DND-41 (cell line): Measurements from ENCODE around the gene MRPS16.

Experiments
- ATAC-seq: fragments of 200-7000 bp; cut with Tn5 transposase; 3 replicates; pipeline ENCODE4 v1.9.1; 2021; ENCODE audit warnings: low read depth; ENCODE audit not compliant: insufficient read depth
- DNase-seq: peaks from one replicate; pipeline ENCODE4 v3.0.0-alpha.2; 2020
- H2AFZ ChIP-seq: 2 replicates; pipeline ENCODE4 v1.6.0; 2012; ENCODE audit warnings: low read depth, low read length
- H3K27ac ChIP-seq: 2 replicates; pipeline ENCODE4 v1.5.1; 2012; ENCODE audit warnings: low read length, inconsistent platforms
- H3K27me3 ChIP-seq: fragments of 200-600 bp; sonication (generic); 2 replicates; pipeline ENCODE4 v1.6.0; 2012; ENCODE audit warnings: low read length, mild to moderate bottlenecking, inconsistent platforms; ENCODE audit not compliant: insufficient read depth, poor library complexity
- H3K36me3 ChIP-seq: 2 replicates; pipeline ENCODE4 v1.5.1; 2012; ENCODE audit warnings: low read length, inconsistent platforms; ENCODE audit not compliant: insufficient read depth
- H3K4me1 ChIP-seq: 2 replicates; pipeline ENCODE4 v1.5.1; 2012; ENCODE audit warnings: mild to moderate bottlenecking, low read length; ENCODE audit not compliant: insufficient read depth
- H3K4me2 ChIP-seq: 2 replicates; pipeline ENCODE4 v1.6.0; 2012; ENCODE audit warnings: mild to moderate bottlenecking, moderate library complexity, low read length, inconsistent platforms; ENCODE audit not compliant: insufficient read depth
- H3K4me3 ChIP-seq, 2 experiments: fragments of 200-600 bp in 1 of 2; shearing (Covaris generic) in 1 of 2; 2 replicates each; pipeline ENCODE4 v1.5.1; 2012 to 2016; ENCODE audit warnings: inconsistent platforms in 2 of 2, low read length in 2 of 2, mild to moderate bottlenecking in 2 of 2, low read depth in 1 of 2, moderate library complexity in 1 of 2
- H3K79me2 ChIP-seq: 2 replicates; pipeline ENCODE4 v1.6.0; 2012; ENCODE audit warnings: low read length, inconsistent platforms; ENCODE audit not compliant: insufficient read depth
- H3K9ac ChIP-seq: 2 replicates; pipeline ENCODE4 v1.6.0; 2012; ENCODE audit warnings: low read depth, mild to moderate bottlenecking, inconsistent platforms, low read length, moderate library complexity
- H3K9me3 ChIP-seq: 2 replicates; pipeline ENCODE4 v1.5.1; 2012; ENCODE audit warnings: low read length, moderate library complexity, mild to moderate bottlenecking, inconsistent platforms; ENCODE audit not compliant: insufficient read depth, severe bottlenecking
- H4K20me1 ChIP-seq: 2 replicates; pipeline ENCODE4 v1.6.0; 2012; ENCODE audit warnings: low read length; ENCODE audit not compliant: insufficient read depth
- EZH2 ChIP-seq: IDR thresholded peaks from 3 replicates; pipeline ENCODE4 v1.6.1; 2012; ENCODE audit warnings: borderline replicate concordance, low read depth, mild to moderate bottlenecking, moderate library complexity, low read length, inconsistent platforms; ENCODE audit not compliant: severe bottlenecking
- TF ChIP-seq, protein P1 (sequence below): IDR thresholded peaks from 2 replicates; pipeline ENCODE4 v1.5.1; 2012; ENCODE audit warnings: borderline replicate concordance, low read length, moderate library complexity, mild to moderate bottlenecking; ENCODE audit not compliant: poor library complexity, severe bottlenecking; ENCODE audit errors: extremely low read depth

Gene MRPS16

DNA sequence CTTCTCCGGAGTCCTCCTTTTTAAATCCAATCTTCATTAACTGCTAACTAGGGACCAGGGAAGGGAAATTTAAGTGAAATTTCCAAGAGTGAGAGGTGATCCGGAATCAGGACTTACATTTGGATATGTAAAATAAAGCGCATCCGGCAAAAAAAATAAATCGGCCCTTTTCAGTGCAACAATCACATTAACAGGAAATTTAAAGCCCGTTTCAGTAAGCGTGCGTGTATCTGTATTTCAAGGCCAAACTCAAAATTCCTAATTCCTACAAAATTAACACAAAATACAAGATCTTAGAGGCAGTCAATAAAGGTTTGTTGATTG, 6.2 kb downstream of the MRPS16 start:
- Histone ChIP-seq H3K9me3 (no peaks in the 10 kb centered on the region), H3K27me3 (no peaks in the 10 kb centered on the region), H3K36me3 (peaks cover 75% of the 10 kb centered on the region), H2AFZ (peak overlapping the region; percentile 98), H3K27ac (peak overlapping the region; percentile 97), H3K4me2 (peak overlapping the region; percentile 62), H4K20me1 (peaks cover 16% of the 10 kb centered on the region; the same call in 1 of the 2 replicates), H3K4me3 (peak overlapping the region; percentile 78 to 79), H3K4me1 (peaks cover 61% of the 10 kb centered on the region), H3K79me2 (peaks cover 87% of the 10 kb centered on the region), H3K9ac (peak overlapping the region; percentile 94)
- DNase-seq (no peak), ATAC-seq (no peak)
- TF ChIP-seq, protein P1, sequence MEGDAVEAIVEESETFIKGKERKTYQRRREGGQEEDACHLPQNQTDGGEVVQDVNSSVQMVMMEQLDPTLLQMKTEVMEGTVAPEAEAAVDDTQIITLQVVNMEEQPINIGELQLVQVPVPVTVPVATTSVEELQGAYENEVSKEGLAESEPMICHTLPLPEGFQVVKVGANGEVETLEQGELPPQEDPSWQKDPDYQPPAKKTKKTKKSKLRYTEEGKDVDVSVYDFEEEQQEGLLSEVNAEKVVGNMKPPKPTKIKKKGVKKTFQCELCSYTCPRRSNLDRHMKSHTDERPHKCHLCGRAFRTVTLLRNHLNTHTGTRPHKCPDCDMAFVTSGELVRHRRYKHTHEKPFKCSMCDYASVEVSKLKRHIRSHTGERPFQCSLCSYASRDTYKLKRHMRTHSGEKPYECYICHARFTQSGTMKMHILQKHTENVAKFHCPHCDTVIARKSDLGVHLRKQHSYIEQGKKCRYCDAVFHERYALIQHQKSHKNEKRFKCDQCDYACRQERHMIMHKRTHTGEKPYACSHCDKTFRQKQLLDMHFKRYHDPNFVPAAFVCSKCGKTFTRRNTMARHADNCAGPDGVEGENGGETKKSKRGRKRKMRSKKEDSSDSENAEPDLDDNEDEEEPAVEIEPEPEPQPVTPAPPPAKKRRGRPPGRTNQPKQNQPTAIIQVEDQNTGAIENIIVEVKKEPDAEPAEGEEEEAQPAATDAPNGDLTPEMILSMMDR: no peak
- TF ChIP-seq EZH2: no peak

DNA sequence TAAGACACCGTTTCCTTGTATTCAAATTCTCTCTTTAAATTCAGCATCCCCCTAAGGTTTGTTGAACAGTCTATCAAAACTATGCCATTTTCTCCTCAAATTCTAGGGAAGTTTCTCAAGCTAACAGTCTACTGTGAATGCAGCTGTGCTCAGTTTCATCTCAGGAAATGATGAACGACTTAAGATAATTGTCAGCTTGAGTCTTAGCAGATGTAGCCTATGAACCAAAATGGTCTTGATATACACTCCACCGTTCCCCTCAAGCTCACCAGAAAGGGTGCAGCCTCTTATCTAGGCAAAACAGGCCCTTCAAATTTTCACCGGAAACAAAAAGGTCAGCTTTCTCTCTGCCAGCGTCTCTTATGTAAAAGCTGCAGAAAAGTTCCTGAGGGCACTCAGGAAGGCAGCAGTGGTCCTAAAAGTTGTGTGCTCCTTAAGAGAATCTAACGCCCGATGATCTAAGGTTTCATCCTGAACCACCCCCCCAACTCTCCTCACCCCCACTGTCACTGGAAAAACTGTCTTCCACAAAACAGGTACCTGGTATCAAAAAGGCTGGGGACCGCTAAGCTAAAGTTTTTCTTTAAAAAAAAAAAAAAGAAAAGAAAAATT, 7.5 kb downstream of the MRPS16 start:
- Histone ChIP-seq H3K27me3 (no peaks in the 10 kb centered on the region), H3K79me2 (peaks cover 85% of the 10 kb centered on the region), H3K27ac (peak overlapping the region; percentile 47), H2AFZ (no peak overlapping the region), H3K4me1 (peaks cover 49% of the 10 kb centered on the region), H3K4me2 (peak overlapping the region; percentile 62), H3K36me3 (peaks cover 76% of the 10 kb centered on the region), H4K20me1 (peaks cover 22% of the 10 kb centered on the region; the same call in 1 of the 2 replicates), H3K9me3 (no peaks in the 10 kb centered on the region), H3K9ac (peak overlapping the region; percentile 94), H3K4me3 (peak overlapping the region; percentile 78 to 79; a peak in 3 of 4 replicates)
- DNase-seq (no peak), ATAC-seq (no peak)
- TF ChIP-seq EZH2: no peak
- TF ChIP-seq, protein P1: no peak

DNA sequence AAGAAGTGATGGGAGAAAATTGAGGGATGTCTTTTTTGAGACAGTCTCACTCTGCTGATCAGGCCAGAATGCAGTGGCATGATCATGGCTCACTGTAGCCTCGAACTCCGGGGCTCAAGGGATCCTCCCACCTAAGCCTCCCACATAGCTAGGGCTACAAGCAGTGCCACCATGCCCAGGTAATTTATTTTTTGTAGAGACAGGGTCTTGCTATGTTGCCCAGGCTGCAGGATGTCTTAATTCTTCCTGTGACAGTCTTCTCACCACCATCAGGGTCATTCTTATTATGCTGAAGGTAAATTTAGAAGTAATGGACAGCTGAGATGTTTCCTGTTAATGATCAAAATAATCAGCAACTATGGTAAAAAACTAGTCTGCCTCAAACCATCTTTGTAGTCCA, 12.5 kb downstream of the MRPS16 start:
- Histone ChIP-seq H3K4me1 (peaks cover 14% of the 10 kb centered on the region), H4K20me1 (peaks cover 17% of the 10 kb centered on the region; the same call in 1 of the 2 replicates), H3K9ac (no peak overlapping the region), H3K36me3 (peaks cover 90% of the 10 kb centered on the region), H3K27me3 (no peaks in the 10 kb centered on the region), H3K4me2 (no peak overlapping the region), H2AFZ (no peak overlapping the region), H3K4me3 (no peak overlapping the region), H3K79me2 (peaks cover 43% of the 10 kb centered on the region), H3K27ac (no peak overlapping the region), H3K9me3 (no peaks in the 10 kb centered on the region)
- TF ChIP-seq, protein P1: no peak
- TF ChIP-seq EZH2: no peak
- ATAC-seq (no peak), DNase-seq (no peak)
